ENCODE data around the gene NR2F1-AS1.

NR2F1-AS1 gene

GRCh38 chr5:93573354-93574351 lies 7.4 kb downstream of the NR2F1-AS1 start:
- ChIA-PET CTCF (interaction anchor here (0.6 to 1.0 kb wide), 2 partner anchors 226 to 472 kb away, joined by 3 to 6 read pairs; no protein-coding TSS in a partner anchor), POLR2A (no interaction called here)
- DNase-seq (ENCODE audit: extremely low spot score): no peak
- TF ChIP-seq L3MBTL2 (conservative IDR thresholded peaks at IDR 0.05) (no peak), HDGF (IDR thresholded peaks at IDR 0.05; ENCODE audit: borderline replicate concordance) (no peak), CTBP1 (IDR thresholded peaks at IDR 0.05; ENCODE audit: borderline replicate concordance) (no peak), LEF1 (IDR thresholded peaks at IDR 0.05; ENCODE audit: borderline replicate concordance) (no peak), TARDBP (IDR thresholded peaks at IDR 0.05) (no peak), FOXM1 (IDR thresholded peaks at IDR 0.05; ENCODE audit: borderline replicate concordance) (no peak), NFRKB (IDR thresholded peaks at IDR 0.05) (no peak)
- TF ChIP-seq, protein P1, sequence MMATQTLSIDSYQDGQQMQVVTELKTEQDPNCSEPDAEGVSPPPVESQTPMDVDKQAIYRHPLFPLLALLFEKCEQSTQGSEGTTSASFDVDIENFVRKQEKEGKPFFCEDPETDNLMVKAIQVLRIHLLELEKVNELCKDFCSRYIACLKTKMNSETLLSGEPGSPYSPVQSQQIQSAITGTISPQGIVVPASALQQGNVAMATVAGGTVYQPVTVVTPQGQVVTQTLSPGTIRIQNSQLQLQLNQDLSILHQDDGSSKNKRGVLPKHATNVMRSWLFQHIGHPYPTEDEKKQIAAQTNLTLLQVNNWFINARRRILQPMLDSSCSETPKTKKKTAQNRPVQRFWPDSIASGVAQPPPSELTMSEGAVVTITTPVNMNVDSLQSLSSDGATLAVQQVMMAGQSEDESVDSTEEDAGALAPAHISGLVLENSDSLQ (IDR thresholded peaks at IDR 0.05): no peak

DNA sequence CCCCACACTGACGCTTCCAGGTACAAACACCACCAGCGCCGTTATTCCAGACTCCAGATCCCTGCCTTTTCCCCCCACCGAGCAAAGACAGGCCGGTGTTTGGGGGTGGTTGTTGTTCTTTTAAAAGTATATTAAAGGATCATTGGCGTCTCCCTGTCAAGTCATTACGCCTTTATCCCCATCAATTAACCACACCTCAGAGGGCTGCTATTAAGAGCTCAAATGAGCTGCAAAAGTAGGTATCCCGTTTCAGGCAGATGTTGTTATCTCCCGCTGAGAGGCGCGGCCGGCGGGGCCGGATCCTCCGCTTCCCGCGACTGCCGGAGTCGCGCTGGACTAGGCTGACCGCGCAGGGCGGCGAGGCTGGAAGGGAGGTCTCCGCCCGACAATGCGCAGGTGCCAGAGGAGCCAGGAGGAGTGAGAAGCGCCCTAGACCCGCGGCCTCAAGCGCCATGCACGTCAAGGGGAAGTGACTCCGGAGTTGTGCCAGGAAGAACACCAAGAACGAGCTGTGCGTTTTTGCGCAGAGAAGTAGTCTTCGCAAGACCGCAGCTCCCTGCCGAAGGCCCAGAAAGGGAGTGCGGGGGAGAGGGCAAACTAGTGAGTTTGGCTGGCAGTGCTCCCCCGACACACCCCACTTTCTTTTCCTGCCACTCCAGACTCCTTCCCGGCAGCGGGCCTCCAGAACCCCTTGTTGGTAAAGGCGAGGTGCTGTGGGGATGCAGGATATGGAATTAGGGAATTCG lies 8.2 kb downstream of the NR2F1-AS1 start:
- CTCF ChIA-PET: no interaction called here
- no peak for TF ChIP-seq CTBP1 (IDR thresholded peaks at IDR 0.05; ENCODE audit: borderline replicate concordance)
- no peak for TF ChIP-seq ARNT (IDR thresholded peaks at IDR 0.05)
- TF ChIP-seq, protein P1 (IDR thresholded peaks at IDR 0.05): no peak
- TF ChIP-seq FOXK2 (IDR thresholded peaks at IDR 0.05): no peak
- TF ChIP-seq ZNF384 (IDR thresholded peaks at IDR 0.05): no peak
- no peak for TF ChIP-seq FOXM1 (IDR thresholded peaks at IDR 0.05; ENCODE audit: borderline replicate concordance)
- no peak for TF ChIP-seq BHLHE40 (IDR thresholded peaks at IDR 0.05; ENCODE audit: borderline replicate concordance)
- TF ChIP-seq ELF4 (IDR thresholded peaks at IDR 0.05): no peak
- no peak for TF ChIP-seq FOXA1 (IDR thresholded peaks at IDR 0.05)
- no peak for TF ChIP-seq NFRKB (IDR thresholded peaks at IDR 0.05)
- no peak for TF ChIP-seq L3MBTL2 (conservative IDR thresholded peaks at IDR 0.05)
- TF ChIP-seq LEF1 (IDR thresholded peaks at IDR 0.05; ENCODE audit: borderline replicate concordance): no peak
- TF ChIP-seq SUZ12 (IDR thresholded peaks at IDR 0.05): no peak
- no peak for TF ChIP-seq TARDBP (IDR thresholded peaks at IDR 0.05)
- no peak for TF ChIP-seq SP1 (IDR thresholded peaks at IDR 0.05)
- no peak for TF ChIP-seq HDGF (IDR thresholded peaks at IDR 0.05; ENCODE audit: borderline replicate concordance)
- POLR2A ChIA-PET: no interaction called here
- no peak for DNase-seq (ENCODE audit: extremely low spot score)

DNA sequence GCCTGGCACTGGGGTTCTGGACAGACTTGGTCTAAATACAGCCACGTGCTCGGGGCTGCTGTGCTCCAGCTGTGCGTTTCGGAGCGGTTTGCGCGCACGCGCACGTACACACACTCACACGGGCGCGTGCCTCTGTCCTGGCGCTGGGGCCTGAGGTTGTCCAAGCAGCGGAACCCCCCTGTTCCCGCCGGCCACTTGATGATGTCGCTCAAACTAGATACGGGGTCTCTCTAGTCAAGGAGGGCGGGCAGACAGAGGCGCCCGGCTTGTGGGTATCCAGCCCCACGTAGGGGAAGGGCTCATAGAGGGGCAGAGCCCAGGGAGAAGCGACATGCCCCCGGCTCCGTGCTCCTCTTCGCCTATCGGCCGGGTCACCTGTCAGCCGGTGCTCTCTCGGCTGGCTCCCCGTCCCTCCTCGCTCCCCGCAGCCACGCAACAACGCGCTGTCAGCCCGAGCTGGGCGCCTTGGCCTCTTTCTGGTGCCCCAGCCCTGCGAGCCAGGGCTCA lies 8.9 kb downstream of the NR2F1-AS1 start:
- ChIA-PET POLR2A (no interaction called here), CTCF (no interaction called here)
- TF ChIP-seq NFRKB (IDR thresholded peaks at IDR 0.05) (no peak), HDGF (IDR thresholded peaks at IDR 0.05; ENCODE audit: borderline replicate concordance) (no peak), LEF1 (IDR thresholded peaks at IDR 0.05; ENCODE audit: borderline replicate concordance) (no peak), FOXA1 (IDR thresholded peaks at IDR 0.05) (no peak), L3MBTL2 (conservative IDR thresholded peaks at IDR 0.05) (no peak), BHLHE40 (IDR thresholded peaks at IDR 0.05; ENCODE audit: borderline replicate concordance) (no peak), TARDBP (IDR thresholded peaks at IDR 0.05) (no peak), SP1 (IDR thresholded peaks at IDR 0.05) (no peak), CTBP1 (IDR thresholded peaks at IDR 0.05; ENCODE audit: borderline replicate concordance) (no peak), ELF4 (IDR thresholded peaks at IDR 0.05) (no peak), FOXM1 (IDR thresholded peaks at IDR 0.05; ENCODE audit: borderline replicate concordance) (no peak), ARNT (IDR thresholded peaks at IDR 0.05) (no peak), SUZ12 (IDR thresholded peaks at IDR 0.05) (no peak), ZNF384 (IDR thresholded peaks at IDR 0.05) (no peak), FOXK2 (IDR thresholded peaks at IDR 0.05) (no peak)
- TF ChIP-seq, protein P1 (IDR thresholded peaks at IDR 0.05): no peak
- DNase-seq (ENCODE audit: extremely low spot score): no peak

DNA sequence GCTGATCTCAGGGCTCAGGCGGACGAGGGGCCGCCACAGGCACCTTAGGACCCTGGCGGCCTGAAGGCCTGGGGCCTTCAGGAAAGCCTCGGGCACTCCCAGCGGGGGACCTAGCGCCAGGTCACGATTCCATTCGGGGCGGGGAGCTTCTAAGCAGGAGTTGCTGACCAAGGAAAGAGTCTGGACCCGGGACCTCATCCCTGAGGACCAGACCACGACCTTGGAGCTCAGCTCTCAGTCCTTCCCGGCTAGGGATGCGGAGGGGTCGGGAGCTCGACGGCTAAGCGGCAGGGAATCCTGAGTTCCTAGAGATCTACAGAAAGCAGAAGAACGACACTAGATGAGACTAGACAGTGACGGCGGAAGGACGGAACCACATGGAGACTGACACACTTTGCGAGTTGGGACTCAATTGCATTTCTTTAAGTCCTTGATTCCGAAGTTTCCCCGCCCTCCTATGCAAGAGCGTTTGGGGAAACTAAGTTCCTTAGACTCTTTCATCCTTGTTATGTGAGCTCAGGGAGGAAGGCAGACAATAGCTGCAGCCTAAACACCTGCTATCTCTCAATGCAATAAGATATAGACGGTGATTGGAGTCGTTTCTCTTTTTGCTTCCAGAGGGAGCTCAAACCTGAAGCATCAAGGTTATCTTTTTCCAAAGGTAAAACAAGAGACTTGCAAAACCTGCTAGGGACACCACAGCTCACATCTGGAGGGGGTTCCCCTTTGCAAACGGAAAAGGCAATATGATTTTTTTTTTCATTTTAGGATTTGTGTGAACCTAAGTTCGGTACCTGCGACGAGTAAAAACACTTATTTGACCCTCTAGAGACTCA lies 9.7 kb downstream of the NR2F1-AS1 start:
- ChIA-PET CTCF (no interaction called here), POLR2A (no interaction called here)
- TF ChIP-seq, protein P1 (IDR thresholded peaks at IDR 0.05): no peak
- TF ChIP-seq SP1 (IDR thresholded peaks at IDR 0.05): no peak
- TF ChIP-seq SUZ12 (IDR thresholded peaks at IDR 0.05): no peak
- TF ChIP-seq HDGF (IDR thresholded peaks at IDR 0.05; ENCODE audit: borderline replicate concordance): no peak
- TF ChIP-seq NFRKB (IDR thresholded peaks at IDR 0.05): no peak
- TF ChIP-seq LEF1 (IDR thresholded peaks at IDR 0.05; ENCODE audit: borderline replicate concordance): no peak
- TF ChIP-seq BHLHE40 (IDR thresholded peaks at IDR 0.05; ENCODE audit: borderline replicate concordance): no peak
- no peak for TF ChIP-seq FOXA1 (IDR thresholded peaks at IDR 0.05)
- no peak for TF ChIP-seq TARDBP (IDR thresholded peaks at IDR 0.05)
- TF ChIP-seq CTBP1 (IDR thresholded peaks at IDR 0.05; ENCODE audit: borderline replicate concordance): no peak
- no peak for TF ChIP-seq FOXK2 (IDR thresholded peaks at IDR 0.05)
- TF ChIP-seq ELF4 (IDR thresholded peaks at IDR 0.05): no peak
- no peak for TF ChIP-seq L3MBTL2 (conservative IDR thresholded peaks at IDR 0.05)
- no peak for TF ChIP-seq ARNT (IDR thresholded peaks at IDR 0.05)
- no peak for TF ChIP-seq FOXM1 (IDR thresholded peaks at IDR 0.05; ENCODE audit: borderline replicate concordance)
- no peak for TF ChIP-seq ZNF384 (IDR thresholded peaks at IDR 0.05)
- no peak for DNase-seq (ENCODE audit: extremely low spot score)
